Neuronal stem cell (in vitro differentiated cells): Measurements from ENCODE around the gene PRKAR2A.

Experiments used
- DNase-seq: peaks from one replicate; pipeline ENCODE4 v3.0.0-alpha.2; 2013; ENCODE audit warnings: low spot score
- H2AFZ ChIP-seq: one replicate; pipeline ENCODE4 v1.6.1; 2013; ENCODE audit warnings: mild to moderate bottlenecking, low read length, inconsistent platforms
- H2AK5ac ChIP-seq: 2 replicates; pipeline ENCODE4 v1.6.1; 2013; ENCODE audit warnings: low read depth, mild to moderate bottlenecking, inconsistent platforms, low read length, moderate library complexity, mixed read lengths
- H2BK120ac ChIP-seq: 2 replicates; pipeline ENCODE4 v1.6.1; 2013; ENCODE audit warnings: low read depth, mild to moderate bottlenecking, inconsistent platforms, low read length, moderate library complexity, mixed read lengths
- H2BK12ac ChIP-seq: one replicate; pipeline ENCODE4 v1.6.1; 2013; ENCODE audit warnings: low read length, inconsistent platforms
- H2BK15ac ChIP-seq: 2 replicates; pipeline ENCODE4 v1.6.1; 2013; ENCODE audit warnings: mild to moderate bottlenecking, low read length, inconsistent platforms, mixed read lengths
- H2BK5ac ChIP-seq: one replicate; pipeline ENCODE4 v1.6.1; 2013; ENCODE audit warnings: inconsistent platforms, mild to moderate bottlenecking, low read length, moderate library complexity
- H3K14ac ChIP-seq: one replicate; pipeline ENCODE4 v1.6.1; 2013; ENCODE audit warnings: low read length, inconsistent platforms
- H3K18ac ChIP-seq: 2 replicates; pipeline ENCODE4 v1.6.1; 2013; ENCODE audit warnings: low read length, inconsistent platforms
- H3K23ac ChIP-seq: 2 replicates; pipeline ENCODE4 v1.6.1; 2013; ENCODE audit warnings: low read depth, mild to moderate bottlenecking, mixed read lengths, low read length, inconsistent platforms; ENCODE audit not compliant: poor library complexity
- H3K27ac ChIP-seq: replicated peaks from 3 replicates; pipeline ENCODE4 v1.5.1; 2013; ENCODE audit warnings: low read length, inconsistent platforms
- H3K27me3 ChIP-seq, 3 experiments: 2 replicates each; pipeline ENCODE4 v1.6.1; 2013; ENCODE audit warnings: low read length in 3 of 3, mild to moderate bottlenecking in 2 of 3, inconsistent platforms in 1 of 3, low read depth in 1 of 3, mixed read lengths in 1 of 3, moderate library complexity in 1 of 3; ENCODE audit not compliant: control insufficient read depth in 3 of 3, insufficient read depth in 3 of 3
- H3K36me3 ChIP-seq, 2 donors: replicated peaks in 1 of 2; 2 replicates each; pipeline ENCODE4 v1.6.1; 2013; ENCODE audit warnings: low read length in 2 of 2; ENCODE audit not compliant: control insufficient read depth in 2 of 2, insufficient read depth in 2 of 2
- H3K4ac ChIP-seq: 2 replicates; pipeline ENCODE4 v1.6.1; 2013; ENCODE audit warnings: inconsistent platforms, mild to moderate bottlenecking, low read length, moderate library complexity
- H3K4me1 ChIP-seq, 2 donors: 1 replicate in 1 of 2; 2 replicates in 1 of 2; pipeline ENCODE4 v1.6.1; 2013; ENCODE audit warnings: low read length in 2 of 2, low read depth in 1 of 2; ENCODE audit not compliant: control insufficient read depth in 2 of 2, insufficient read depth in 1 of 2
- H3K4me2 ChIP-seq: one replicate; pipeline ENCODE4 v1.6.1; 2013; ENCODE audit warnings: mild to moderate bottlenecking, low read length, inconsistent platforms; ENCODE audit not compliant: insufficient read depth, poor library complexity, severe bottlenecking
- H3K4me3 ChIP-seq, 2 donors: 2 replicates each; pipeline ENCODE4 v1.5.1; 2013; ENCODE audit warnings: low read length in 2 of 2, mild to moderate bottlenecking in 2 of 2, inconsistent platforms in 1 of 2, moderate library complexity in 1 of 2
- H3K79me1 ChIP-seq: one replicate; pipeline ENCODE4 v1.6.1; 2013; ENCODE audit warnings: low read depth, mild to moderate bottlenecking, inconsistent platforms, low read length, moderate library complexity
- H3K9ac ChIP-seq: one replicate; pipeline ENCODE4 v1.6.1; 2013; ENCODE audit warnings: mild to moderate bottlenecking, low read depth, low read length, inconsistent platforms; ENCODE audit not compliant: poor library complexity
- H3K9me3 ChIP-seq, 2 donors: replicated peaks in 1 of 2; 2 replicates each; pipeline versions ENCODE3 to v1.6.1; 2013; ENCODE audit warnings: low read length in 2 of 2, mild to moderate bottlenecking in 2 of 2, inconsistent platforms in 1 of 2, low read depth in 1 of 2, mixed read lengths in 1 of 2, moderate library complexity in 1 of 2; ENCODE audit not compliant: control insufficient read depth in 2 of 2, insufficient read depth in 1 of 2
- H4K8ac ChIP-seq: one replicate; pipeline ENCODE4 v1.6.1; 2013; ENCODE audit warnings: low read depth, mild to moderate bottlenecking, inconsistent platforms, low read length, moderate library complexity
- H4K91ac ChIP-seq: one replicate; pipeline ENCODE4 v1.6.1; 2013; ENCODE audit warnings: low read length, low read depth, mild to moderate bottlenecking, inconsistent platforms; ENCODE audit not compliant: poor library complexity
- WGBS, 2 donors: extraction: QIAGEN DNeasy Blood & Tissue Kit; methylation state at CpG; one replicate each; pipeline ENCODE4 v1.1.7; 2013; ENCODE audit warnings: missing lambda C conversion rate in 2 of 2, mixed read lengths in 1 of 2; ENCODE audit not compliant: insufficient read length in 2 of 2, insufficient replicate concordance in 1 of 2; ENCODE audit errors: extremely low coverage in 2 of 2; 5-methylcytosine and 5-hydroxymethylcytosine counted together

PRKAR2A gene

GRCh38 chr3:48879307-48879993, 31.8 kb upstream of the PRKAR2A start:
- no peak overlapping the region for H4K8ac ChIP-seq
- no peak overlapping the region for H3K27ac ChIP-seq
- H2AFZ ChIP-seq: no peak overlapping the region
- no peak overlapping the region for H3K4me3 ChIP-seq
- H2BK120ac ChIP-seq: no peak overlapping the region
- H4K91ac ChIP-seq: no peak overlapping the region
- H3K79me1 ChIP-seq: no peaks in the 10 kb centered on the region
- no peaks in the 10 kb centered on the region for H3K27me3 ChIP-seq
- no peak for DNase-seq
- H3K23ac ChIP-seq: no peak overlapping the region
- no peak overlapping the region for H3K4me2 ChIP-seq
- H3K4ac ChIP-seq: no peak overlapping the region
- H3K9me3 ChIP-seq: no peaks in the 10 kb centered on the region
- H2AK5ac ChIP-seq: no peak overlapping the region
- H3K18ac ChIP-seq: no peak overlapping the region
- no peak overlapping the region for H2BK15ac ChIP-seq
- H2BK12ac ChIP-seq: no peak overlapping the region
- no CpG with 5 or more reads among the region's 6 CpGs for WGBS, 2 donors
- no peak overlapping the region for H3K14ac ChIP-seq
- no peak overlapping the region for H3K9ac ChIP-seq
- H2BK5ac ChIP-seq: no peak overlapping the region
- no peaks in the 10 kb centered on the region for H3K36me3 ChIP-seq
- no peaks in the 10 kb centered on the region for H3K4me1 ChIP-seq

- H3K4ac ChIP-seq: no peak overlapping the region
- H3K18ac ChIP-seq: no peak overlapping the region
- H2BK12ac ChIP-seq: no peak overlapping the region
- DNase-seq: no peak
- H3K9me3 ChIP-seq: no peaks in the 10 kb centered on the region
- no peak overlapping the region for H2BK120ac ChIP-seq
- no peak overlapping the region for H2AFZ ChIP-seq
- no peaks in the 10 kb centered on the region for H3K27me3 ChIP-seq
- no peak overlapping the region for H4K91ac ChIP-seq
- H4K8ac ChIP-seq: no peak overlapping the region
- WGBS, 2 donors: no CpG with 5 or more reads among the region's 8 CpGs
- H3K36me3 ChIP-seq: no peaks in the 10 kb centered on the region
- no peak overlapping the region for H2BK5ac ChIP-seq
- no peak overlapping the region for H3K4me2 ChIP-seq
- H3K14ac ChIP-seq: no peak overlapping the region
- no peaks in the 10 kb centered on the region for H3K4me1 ChIP-seq
- H2AK5ac ChIP-seq: no peak overlapping the region
- no peak overlapping the region for H3K4me3 ChIP-seq
- H3K79me1 ChIP-seq: no peaks in the 10 kb centered on the region
- H3K23ac ChIP-seq: no peak overlapping the region
- no peak overlapping the region for H3K27ac ChIP-seq
- no peak overlapping the region for H3K9ac ChIP-seq
- no peak overlapping the region for H2BK15ac ChIP-seq
Observed at GRCh38 chr3:48877671-48878070, 30.0 kb upstream of the PRKAR2A start.

GRCh38 chr3:48863122-48863521, 15.4 kb upstream of the PRKAR2A start:
- no peaks in the 10 kb centered on the region for H3K79me1 ChIP-seq
- no peak overlapping the region for H2AFZ ChIP-seq
- no peak overlapping the region for H3K9ac ChIP-seq
- no CpG with 5 or more reads among the region's 3 CpGs for WGBS, 2 donors
- no peak overlapping the region for H3K4me2 ChIP-seq
- no peaks in the 10 kb centered on the region for H3K9me3 ChIP-seq
- no peak overlapping the region for H4K8ac ChIP-seq
- no peak overlapping the region for H2BK120ac ChIP-seq
- H3K4me3 ChIP-seq: no peak overlapping the region
- no peaks in the 10 kb centered on the region for H3K27me3 ChIP-seq
- no peak overlapping the region for H2BK12ac ChIP-seq
- no peak for DNase-seq
- H2BK15ac ChIP-seq: no peak overlapping the region
- no peak overlapping the region for H2AK5ac ChIP-seq
- no peaks in the 10 kb centered on the region for H3K36me3 ChIP-seq
- H3K4me1 ChIP-seq: peaks cover 0 to 3% of the 10 kb centered on the region in 2 donors
- no peak overlapping the region for H3K4ac ChIP-seq
- no peak overlapping the region for H3K18ac ChIP-seq
- H4K91ac ChIP-seq: no peak overlapping the region
- no peak overlapping the region for H2BK5ac ChIP-seq
- no peak overlapping the region for H3K27ac ChIP-seq
- no peak overlapping the region for H3K23ac ChIP-seq
- H3K14ac ChIP-seq: no peak overlapping the region

GRCh38 chr3:48859206-48859605, 11.5 kb upstream of the PRKAR2A start:
- no CpG with 5 or more reads among the region's 2 CpGs for WGBS, 2 donors
- Histone ChIP-seq H3K36me3 (no peaks in the 10 kb centered on the region), H3K23ac (no peak overlapping the region), H4K8ac (no peak overlapping the region), H2BK5ac (no peak overlapping the region), H3K27ac (no peak overlapping the region), H3K9me3 (no peaks in the 10 kb centered on the region), H3K4me2 (no peak overlapping the region), H3K27me3 (no peaks in the 10 kb centered on the region), H3K79me1 (no peaks in the 10 kb centered on the region), H2BK15ac (no peak overlapping the region), H3K18ac (no peak overlapping the region), H4K91ac (no peak overlapping the region), H3K4me1 (peaks cover 0 to 4% of the 10 kb centered on the region in 2 donors), H2BK120ac (no peak overlapping the region), H3K4me3 (no peak overlapping the region), H3K4ac (no peak overlapping the region), H2AK5ac (no peak overlapping the region), H2AFZ (no peak overlapping the region), H2BK12ac (no peak overlapping the region), H3K9ac (no peak overlapping the region), H3K14ac (no peak overlapping the region)
- DNase-seq: no peak
